HepG2 (cell line): ENCODE data around the gene ZMAT2. TPM values are rescaled to one million over a fixed set of nuclear protein-coding genes. Genes with fewer than 3 reads are reported as not detected.

ENCODE experiments used
- ASH2L ChIP-seq: fragments of 300-600, 200-600 bp; sonication (generic); IDR thresholded peaks from 2 replicates; pipeline ENCODE4 v1.7.0; 2017; ENCODE audit warnings: low read depth, mild to moderate bottlenecking, moderate library complexity, mixed read lengths, low read length; ENCODE audit not compliant: insufficient read length
- ATF7 ChIP-seq, 2 experiments: fragments of 450-650 bp in 1 of 2; sonication (generic) in 1 of 2; formaldehyde crosslinking in 1 of 2; IDR thresholded peaks; 2 replicates each; pipeline versions ENCODE4 v1.4.0 to v1.6.1; 2016 to 2020; ENCODE audit warnings: antibody characterized with exemption in 1 of 2, mild to moderate bottlenecking in 1 of 2, missing genetic modification reagents in 1 of 2
- BRF2 ChIP-seq: sonication (generic); formaldehyde crosslinking; IDR thresholded peaks from 2 replicates; pipeline ENCODE4 v1.8.1; 2022; ENCODE audit warnings: mild to moderate bottlenecking, missing genetic modification reagents
- ETS1 ChIP-seq: sonication (generic); formaldehyde crosslinking; IDR thresholded peaks from 2 replicates; pipeline ENCODE4 v1.4.0; 2020; ENCODE audit warnings: missing genetic modification reagents
- GLI4 ChIP-seq: sonication (generic); formaldehyde crosslinking; IDR thresholded peaks from 2 replicates; pipeline ENCODE4 v1.5.1; 2020; ENCODE audit warnings: missing genetic modification reagents, mild to moderate bottlenecking, moderate library complexity, borderline replicate concordance
- MAFF ChIP-seq: IDR thresholded peaks from 2 replicates; pipeline ENCODE4 v1.6.1; 2011; ENCODE audit warnings: low read depth, low read length, improper control_type of control experiment
- MYNN ChIP-seq: sonication (generic); formaldehyde crosslinking; IDR thresholded peaks from 2 replicates; pipeline ENCODE4 v1.4.0; 2020; ENCODE audit warnings: mild to moderate bottlenecking, low read depth, missing genetic modification reagents
- NCOA1 ChIP-seq: sonication (generic); formaldehyde crosslinking; IDR thresholded peaks from 2 replicates; pipeline ENCODE4 v1.9.0; 2021; ENCODE audit warnings: missing genetic modification reagents
- NFATC3 ChIP-seq: sonication (generic); formaldehyde crosslinking; IDR thresholded peaks from 2 replicates; pipeline ENCODE4 v1.5.1; 2020; ENCODE audit warnings: mild to moderate bottlenecking, missing genetic modification reagents
- PLSCR1 ChIP-seq: sonication (generic); formaldehyde crosslinking; IDR thresholded peaks from 2 replicates; pipeline ENCODE4 v1.5.0; 2020; ENCODE audit warnings: missing genetic modification reagents, mild to moderate bottlenecking, borderline replicate concordance
- SAFB2 ChIP-seq: sonication (generic); formaldehyde crosslinking; IDR thresholded peaks from 2 replicates; pipeline ENCODE4 v1.5.1; 2020; ENCODE audit warnings: missing genetic modification reagents, low read depth, mild to moderate bottlenecking, borderline replicate concordance
- SOX13 ChIP-seq, 3 experiments: fragments of 450-650 bp in 1 of 3; sonication (generic) in 1 of 3; formaldehyde crosslinking in 1 of 3; IDR thresholded peaks in 2 of 3; conservative IDR thresholded peaks in 1 of 3; 2 replicates each; pipeline versions ENCODE4 v1.5.0 to v1.6.1; 2016 to 2020; ENCODE audit warnings: antibody characterized with exemption in 1 of 3, mild to moderate bottlenecking in 1 of 3, missing compliant biosample characterization in 1 of 3, missing genetic modification reagents in 1 of 3, moderate library complexity in 1 of 3
- U2AF2 ChIP-seq: fragments of 200-400 bp; formaldehyde crosslinking; IDR thresholded peaks from 2 replicates; pipeline ENCODE4 v1.6.1; 2017; ENCODE audit warnings: low read depth, mild to moderate bottlenecking, low read length
- ZFP90 ChIP-seq: sonication (generic); formaldehyde crosslinking; IDR thresholded peaks from 2 replicates; pipeline ENCODE4 v1.8.0; 2022; ENCODE audit warnings: missing genetic modification reagents, mild to moderate bottlenecking, inconsistent platforms, borderline replicate concordance
- ZKSCAN5 ChIP-seq: sonication (generic); formaldehyde crosslinking; IDR thresholded peaks from 2 replicates; pipeline ENCODE4 v1.5.1; 2020; ENCODE audit warnings: mild to moderate bottlenecking, missing genetic modification reagents
- ZKSCAN8 ChIP-seq: IDR thresholded peaks from 2 replicates; pipeline ENCODE4 v1.6.1; 2016; ENCODE audit warnings: borderline replicate concordance, missing genetic modification reagents, missing compliant biosample characterization
- ZNF138 ChIP-seq: sonication (generic); formaldehyde crosslinking; IDR thresholded peaks from 2 replicates; pipeline ENCODE4 v1.5.0; 2020; ENCODE audit warnings: mild to moderate bottlenecking, low read depth, missing genetic modification reagents
- ZNF337 ChIP-seq: sonication (generic); formaldehyde crosslinking; IDR thresholded peaks from 2 replicates; pipeline ENCODE4 v1.5.1; 2020; ENCODE audit warnings: missing genetic modification reagents, low read depth, mild to moderate bottlenecking, borderline replicate concordance
- ZNF550 ChIP-seq: sonication (generic); formaldehyde crosslinking; IDR thresholded peaks from 2 replicates; pipeline ENCODE4 v1.4.0; 2020; ENCODE audit warnings: mild to moderate bottlenecking, missing genetic modification reagents, borderline replicate concordance
- ZNF598 ChIP-seq: sonication (generic); formaldehyde crosslinking; IDR thresholded peaks from 2 replicates; pipeline ENCODE4 v1.5.1; 2020; ENCODE audit warnings: mild to moderate bottlenecking, missing genetic modification reagents, borderline replicate concordance
- ZNF710 ChIP-seq: sonication (generic); formaldehyde crosslinking; IDR thresholded peaks from 2 replicates; pipeline ENCODE4 v1.5.0; 2020; ENCODE audit warnings: mild to moderate bottlenecking, missing genetic modification reagents, borderline replicate concordance
- ZNF766 ChIP-seq: sonication (generic); formaldehyde crosslinking; IDR thresholded peaks from 2 replicates; pipeline ENCODE4 v1.5.0; 2020; ENCODE audit warnings: missing genetic modification reagents, borderline replicate concordance
- polyA plus RNA-seq, 8 experiments: library from polyadenylated mRNA; depleted of rRNA in 3 of 8; stranded (reverse) in 7 of 8; unstranded in 1 of 8; fragments of >200 nt; fragmentation: Illumina TruSeq in 4 of 8; extraction: Trizol in 4 of 8; gene quantifications; 2 replicates each; pipeline versions ENCODE4 v1.2.1 to v1.2.3, GENCODE V29; 2011 to 2016; ENCODE audit warnings: low read depth in 4 of 8, missing spikeins in 1 of 8, mixed read lengths in 1 of 8; ENCODE audit not compliant: insufficient read depth in 1 of 8
- total RNA-seq, 5 experiments: library from RNA; depleted of rRNA; stranded (reverse); fragments of >200 nt; fragmentation: Illumina TruSeq; extraction: Trizol; gene quantifications; 2 replicates each; pipeline ENCODE4 v1.2.3, GENCODE V29; 2016; ENCODE audit warnings: low read depth in 1 of 5

ZMAT2 gene
- total and polyA plus RNA-seq, 2 of the 13 experiments (the other 11 are each of a cell fraction or from before 2014, with no cell fraction given), result 35.4 to 92.8 TPM

GRCh38 chr5:140725799-140726471 lies 25.7 kb downstream of the ZMAT2 start (continued):
- TF ChIP-seq ZNF710 (CRISPR knock-in tag) (no peak; the same call in 1 of the 2 replicates), U2AF2 (no peak), ZNF337 (CRISPR knock-in tag) (peak; percentile 63; the same call in 1 of the 2 replicates), NFATC3 (CRISPR knock-in tag) (no peak), ETS1 (CRISPR knock-in tag) (no peak), ZNF138 (CRISPR knock-in tag) (no peak), ATF7 (IDR thresholded peaks at IDR 0.05) (0 out of 2 replicates have a peak, but pooled peaks have one; percentile 6), ATF7 (CRISPR knock-in tag; IDR thresholded peaks at IDR 0.05) (no peak), PLSCR1 (CRISPR knock-in tag) (no peak), SOX13 (IDR thresholded peaks at IDR 0.05) (no peak), SOX13 (CRISPR knock-in tag; conservative IDR thresholded peaks at IDR 0.05 in 1 of 2, IDR thresholded peaks at IDR 0.05 in 1 of 2) (peak in 1 of 2 experiments; percentile 55; a peak in 1 of 4 replicates), ZKSCAN8 (peak; percentile 77; the same call in 1 of the 2 replicates), GLI4 (CRISPR knock-in tag) (no peak), ZKSCAN5 (no peak), MAFF (peak; percentile 69), NCOA1 (CRISPR knock-in tag) (no peak), ZFP90 (CRISPR knock-in tag) (0 out of 2 replicates have a peak, but pooled peaks have one; percentile 47), ZNF598 (CRISPR knock-in tag) (no peak), ZNF766 (CRISPR knock-in tag) (peak; percentile 76; the same call in 1 of the 2 replicates), SAFB2 (CRISPR knock-in tag) (no peak), ASH2L (peak; percentile 47), BRF2 (no peak), ZNF550 (CRISPR knock-in tag) (no peak), MYNN (CRISPR knock-in tag) (peak; percentile 48; the same call in 1 of the 2 replicates)
